GM21529 (cell line): ENCODE measurements around the gene RHBDL3.
"Not testable (repeated sequence)": the region's sequence is repeated elsewhere in the genome, so short reads cannot be mapped to it uniquely, and the experiment has no call there.

ENCODE experiments used
- ATAC-seq: cut with Tn5 transposase; IDR thresholded peaks from one replicate; pipeline ENCODE4 v1.9.1; 2021; ENCODE audit not compliant: unreplicated experiment

Gene RHBDL3

GRCh38 chr17:32289471-32290070 is 23.9 kb downstream of the RHBDL3 start:
- no peak for ATAC-seq

- no peak for ATAC-seq
Observed at GRCh38 chr17:32292094-32292493, 26.5 kb downstream of the RHBDL3 start.

- ATAC-seq: no peak
Observed at GRCh38 chr17:32297424-32297823, 31.8 kb downstream of the RHBDL3 start.

GRCh38 chr17:32297860-32298259 is 32.2 kb downstream of the RHBDL3 start:
- ATAC-seq: no peak

- ATAC-seq: no peak
Observed at GRCh38 chr17:32298298-32298697, 32.7 kb downstream of the RHBDL3 start.

GRCh38 chr17:32298721-32299579 is 33.3 kb downstream of the RHBDL3 start:
- no peak for ATAC-seq

GRCh38 chr17:32299580-32300164 is 34.0 kb downstream of the RHBDL3 start:
- no peak for ATAC-seq

GRCh38 chr17:32302037-32302436 is 36.4 kb downstream of the RHBDL3 start:
- no peak for ATAC-seq

GRCh38 chr17:32302860-32303649 is 37.4 kb downstream of the RHBDL3 start:
- ATAC-seq: no peak

GRCh38 chr17:32303781-32304288 is 38.2 kb downstream of the RHBDL3 start:
- no peak for ATAC-seq

- no peak for ATAC-seq
Observed at GRCh38 chr17:32305049-32305448, 39.4 kb downstream of the RHBDL3 start.

GRCh38 chr17:32307658-32308057 is 42.0 kb downstream of the RHBDL3 start:
- ATAC-seq: no peak

- ATAC-seq: no peak
Observed at GRCh38 chr17:32311028-32311536, 45.5 kb downstream of the RHBDL3 start.

- no peak for ATAC-seq
Observed at GRCh38 chr17:32314636-32315035, 49.0 kb downstream of the RHBDL3 start.

GRCh38 chr17:32315171-32315570 is 49.5 kb downstream of the RHBDL3 start:
- ATAC-seq: no peak

GRCh38 chr17:32316653-32317052 is 51.0 kb downstream of the RHBDL3 start:
- ATAC-seq: not testable (repeated sequence)

- no peak for ATAC-seq
Observed at GRCh38 chr17:32317353-32317752, 51.7 kb downstream of the RHBDL3 start.

GRCh38 chr17:32318071-32318470 is 52.4 kb downstream of the RHBDL3 start:
- no peak for ATAC-seq

- peak; percentile 68 for ATAC-seq
Observed at GRCh38 chr17:32319548-32319905, 53.9 kb downstream of the RHBDL3 start.

- not testable (repeated sequence) for ATAC-seq
Observed at GRCh38 chr17:32320080-32320479, 54.4 kb downstream of the RHBDL3 start.

- no peak for ATAC-seq
Observed at GRCh38 chr17:32320847-32321246, 55.2 kb downstream of the RHBDL3 start.
